HG02938 (cell line): Measurements from ENCODE around the gene MAP3K14.

Experiments
- ATAC-seq: cut with Tn5 transposase; IDR thresholded peaks from one replicate; pipeline ENCODE4 v1.9.1; 2021; ENCODE audit warnings: mild to moderate bottlenecking, moderate library complexity; ENCODE audit not compliant: unreplicated experiment

Gene MAP3K14

GRCh38 chr17:45284176-45285140 lies 32.4 kb downstream of the MAP3K14 start:
- ATAC-seq, result no peak

- no peak for ATAC-seq
Observed at GRCh38 chr17:45283711-45284110, 33.1 kb downstream of the MAP3K14 start.

GRCh38 chr17:45282683-45283644 lies 33.9 kb downstream of the MAP3K14 start:
- ATAC-seq, result no peak

GRCh38 chr17:45279898-45280297 lies 36.9 kb downstream of the MAP3K14 start:
- no peak for ATAC-seq

GRCh38 chr17:45277992-45278391 lies 38.8 kb downstream of the MAP3K14 start:
- ATAC-seq, result no peak

- no peak for ATAC-seq
Observed at GRCh38 chr17:45277216-45277849, 39.5 kb downstream of the MAP3K14 start.

- no peak for ATAC-seq
Observed at GRCh38 chr17:45276031-45276430, 40.8 kb downstream of the MAP3K14 start.

- no peak for ATAC-seq
Observed at GRCh38 chr17:45274033-45274432, 42.8 kb downstream of the MAP3K14 start.

- ATAC-seq, result no peak
Observed at GRCh38 chr17:45273551-45273957, 43.3 kb downstream of the MAP3K14 start.

GRCh38 chr17:45271603-45272002 lies 45.2 kb downstream of the MAP3K14 start:
- no peak for ATAC-seq

- ATAC-seq, result no peak
Observed at GRCh38 chr17:45270828-45271418, 45.9 kb downstream of the MAP3K14 start.

GRCh38 chr17:45269912-45270311 lies 46.9 kb downstream of the MAP3K14 start:
- no peak for ATAC-seq

GRCh38 chr17:45267436-45268055 lies 49.3 kb downstream of the MAP3K14 start:
- no peak for ATAC-seq

- no peak for ATAC-seq
Observed at GRCh38 chr17:45266372-45266926, 50.4 kb downstream of the MAP3K14 start.

GRCh38 chr17:45265821-45266220 lies 51.0 kb downstream of the MAP3K14 start:
- ATAC-seq, result no peak

- ATAC-seq, result no peak
Observed at GRCh38 chr17:45264988-45265387, 51.8 kb downstream of the MAP3K14 start.

GRCh38 chr17:45264430-45264829 lies 52.4 kb downstream of the MAP3K14 start:
- no peak for ATAC-seq

GRCh38 chr17:45263477-45263860 lies 53.4 kb downstream of the MAP3K14 start:
- ATAC-seq, result no peak

- ATAC-seq, result no peak
Observed at GRCh38 chr17:45262516-45263476, 54.0 kb downstream of the MAP3K14 start.
